ENCODE measurements around the gene EPN2.

EPN2 gene

DNA sequence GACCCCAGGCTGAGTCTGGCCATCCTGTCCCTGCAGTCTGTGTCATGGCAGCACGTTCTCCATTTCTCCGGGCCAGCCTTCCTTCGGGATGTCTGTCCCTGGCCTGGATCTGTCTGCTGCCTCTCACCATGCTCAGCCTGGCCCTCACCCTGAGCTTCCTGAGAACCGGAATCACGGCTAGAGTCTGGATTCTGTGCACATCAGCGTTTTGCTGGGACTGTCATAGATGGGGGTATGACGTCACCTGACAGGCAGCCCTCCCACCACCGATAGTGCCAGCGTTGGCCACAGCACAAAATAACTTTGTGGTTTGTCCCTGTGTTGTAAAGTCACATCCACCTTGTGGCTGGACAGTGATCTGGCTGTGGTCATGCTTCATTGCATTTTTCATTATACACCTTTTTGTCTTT is 66.2 kb downstream of the EPN2 start:
- no peak overlapping the region for H3K9ac ChIP-seq (ENCODE audit: low read length)
- H3K27ac ChIP-seq (ENCODE audit: low read depth, low read length), result no peak overlapping the region
- H3K4me3 ChIP-seq (ENCODE audit: low read length), result no peak overlapping the region
- H3K36me3 ChIP-seq (ENCODE audit: control insufficient read depth, insufficient read depth, low read length), result no peaks in the 10 kb centered on the region
- H3K4me1 ChIP-seq (ENCODE audit: control insufficient read depth, insufficient read depth, low read length), result no peaks in the 10 kb centered on the region
- no peaks in the 10 kb centered on the region for H3K27me3 ChIP-seq (ENCODE audit: control insufficient read depth, insufficient read depth, low read length)

DNA sequence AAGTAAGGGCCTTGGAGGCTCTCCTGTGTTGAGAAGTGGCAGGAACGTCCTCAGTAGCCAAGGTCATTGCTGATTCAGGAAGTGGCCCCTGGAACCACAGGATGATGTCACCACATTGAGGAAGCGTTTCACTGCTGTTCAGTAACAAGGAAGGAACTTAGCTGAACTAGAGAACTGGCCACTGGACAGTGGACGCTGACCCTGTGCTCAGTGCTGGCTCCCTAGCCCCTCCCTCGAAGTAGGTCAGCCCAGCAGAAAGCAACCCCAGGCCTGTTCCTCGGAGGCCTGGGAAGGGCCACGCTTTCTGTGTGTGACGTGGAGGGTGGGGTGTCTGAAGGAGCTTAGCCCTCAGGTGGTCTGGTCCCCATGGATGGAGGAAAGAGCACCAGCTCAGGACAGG is 67.0 kb downstream of the EPN2 start:
- Histone ChIP-seq H3K9ac (ENCODE audit: low read length) (peak overlapping the region; percentile 10), H3K4me1 (ENCODE audit: control insufficient read depth, insufficient read depth, low read length) (no peaks in the 10 kb centered on the region), H3K27ac (ENCODE audit: low read depth, low read length) (no peak overlapping the region)

DNA sequence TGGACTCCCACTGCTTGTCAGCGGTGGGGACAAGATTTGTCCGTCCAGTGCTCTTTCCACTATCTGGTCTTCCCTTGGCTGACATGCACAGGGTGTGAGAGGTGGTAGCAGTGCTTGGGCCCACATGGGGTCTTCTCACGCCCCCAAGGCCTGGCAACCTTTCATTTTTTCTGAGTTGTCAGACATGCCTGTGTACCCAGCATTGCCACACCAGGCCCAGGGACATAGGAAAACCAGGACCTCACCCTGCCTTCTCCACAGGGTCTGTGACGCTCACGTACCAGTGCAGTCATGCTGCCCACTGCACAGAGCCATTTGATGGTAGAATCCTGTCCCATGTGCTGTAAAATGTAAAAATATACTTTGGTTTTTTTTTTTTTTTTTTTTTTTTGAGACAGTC is 67.6 kb downstream of the EPN2 start:
- H3K4me1 ChIP-seq (ENCODE audit: control insufficient read depth, insufficient read depth, low read length), result no peaks in the 10 kb centered on the region
- H3K4me3 ChIP-seq (ENCODE audit: low read length), result no peak overlapping the region
- no peak overlapping the region for H3K9ac ChIP-seq (ENCODE audit: low read length)
- no peaks in the 10 kb centered on the region for H3K27me3 ChIP-seq (ENCODE audit: control insufficient read depth, insufficient read depth, low read length)
- H3K27ac ChIP-seq (ENCODE audit: low read depth, low read length), result no peak overlapping the region
- no peaks in the 10 kb centered on the region for H3K36me3 ChIP-seq (ENCODE audit: control insufficient read depth, insufficient read depth, low read length)

More for the DNA sequence above, 67.0 kb downstream of the EPN2 start:
- H3K4me3 ChIP-seq (ENCODE audit: low read length), result no peak overlapping the region
- H3K27me3 ChIP-seq (ENCODE audit: control insufficient read depth, insufficient read depth, low read length), result no peaks in the 10 kb centered on the region
- H3K36me3 ChIP-seq (ENCODE audit: control insufficient read depth, insufficient read depth, low read length), result no peaks in the 10 kb centered on the region

DNA sequence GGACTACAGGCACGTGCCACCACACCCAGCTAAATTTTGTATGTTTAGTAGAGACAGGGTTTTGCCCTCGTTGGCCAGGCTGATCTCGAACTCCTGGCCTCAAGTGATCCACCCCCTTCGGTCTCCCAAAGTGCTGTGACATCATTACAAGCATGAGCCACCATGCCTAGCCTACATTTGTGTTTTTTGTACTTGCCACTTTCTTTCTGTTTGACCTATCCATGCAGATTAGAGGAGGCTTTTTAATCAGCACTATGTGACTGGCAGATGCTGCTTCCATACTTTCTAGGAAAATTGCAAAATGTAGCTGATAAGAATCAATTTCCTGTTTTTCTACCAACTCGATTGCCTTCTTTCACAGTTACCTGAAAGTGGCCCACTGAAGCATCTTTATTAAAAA is 68.1 kb downstream of the EPN2 start:
- Histone ChIP-seq H3K27me3 (ENCODE audit: control insufficient read depth, insufficient read depth, low read length) (no peaks in the 10 kb centered on the region), H3K9ac (ENCODE audit: low read length) (no peak overlapping the region), H3K27ac (ENCODE audit: low read depth, low read length) (no peak overlapping the region), H3K4me3 (ENCODE audit: low read length) (no peak overlapping the region), H3K4me1 (ENCODE audit: control insufficient read depth, insufficient read depth, low read length) (no peaks in the 10 kb centered on the region), H3K36me3 (ENCODE audit: control insufficient read depth, insufficient read depth, low read length) (no peaks in the 10 kb centered on the region)

DNA sequence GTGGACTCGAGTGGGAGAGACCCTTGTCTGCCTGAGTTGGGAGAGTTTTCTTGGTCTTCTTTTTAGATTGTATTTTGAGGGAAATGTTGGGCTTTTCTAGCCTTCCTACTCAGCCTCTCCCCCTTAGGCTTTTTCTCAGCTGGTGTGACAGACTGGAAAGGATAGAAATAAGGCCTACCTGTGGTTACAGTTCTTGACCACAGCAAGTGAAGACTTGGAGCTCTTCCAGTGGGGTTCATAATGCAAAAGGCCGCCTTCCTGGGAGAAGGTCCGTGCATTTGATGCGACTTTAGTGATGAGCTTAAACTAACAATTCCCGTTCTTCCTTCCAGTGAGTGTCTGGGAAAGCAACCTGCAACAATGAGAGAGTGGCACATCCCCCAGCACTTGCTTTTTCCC is 68.6 kb downstream of the EPN2 start:
- H3K9ac ChIP-seq (ENCODE audit: low read length), result no peak overlapping the region
- H3K27me3 ChIP-seq (ENCODE audit: control insufficient read depth, insufficient read depth, low read length), result no peaks in the 10 kb centered on the region
- no peak overlapping the region for H3K4me3 ChIP-seq (ENCODE audit: low read length)
- no peaks in the 10 kb centered on the region for H3K36me3 ChIP-seq (ENCODE audit: control insufficient read depth, insufficient read depth, low read length)
- H3K27ac ChIP-seq (ENCODE audit: low read depth, low read length), result no peak overlapping the region
- no peaks in the 10 kb centered on the region for H3K4me1 ChIP-seq (ENCODE audit: control insufficient read depth, insufficient read depth, low read length)

DNA sequence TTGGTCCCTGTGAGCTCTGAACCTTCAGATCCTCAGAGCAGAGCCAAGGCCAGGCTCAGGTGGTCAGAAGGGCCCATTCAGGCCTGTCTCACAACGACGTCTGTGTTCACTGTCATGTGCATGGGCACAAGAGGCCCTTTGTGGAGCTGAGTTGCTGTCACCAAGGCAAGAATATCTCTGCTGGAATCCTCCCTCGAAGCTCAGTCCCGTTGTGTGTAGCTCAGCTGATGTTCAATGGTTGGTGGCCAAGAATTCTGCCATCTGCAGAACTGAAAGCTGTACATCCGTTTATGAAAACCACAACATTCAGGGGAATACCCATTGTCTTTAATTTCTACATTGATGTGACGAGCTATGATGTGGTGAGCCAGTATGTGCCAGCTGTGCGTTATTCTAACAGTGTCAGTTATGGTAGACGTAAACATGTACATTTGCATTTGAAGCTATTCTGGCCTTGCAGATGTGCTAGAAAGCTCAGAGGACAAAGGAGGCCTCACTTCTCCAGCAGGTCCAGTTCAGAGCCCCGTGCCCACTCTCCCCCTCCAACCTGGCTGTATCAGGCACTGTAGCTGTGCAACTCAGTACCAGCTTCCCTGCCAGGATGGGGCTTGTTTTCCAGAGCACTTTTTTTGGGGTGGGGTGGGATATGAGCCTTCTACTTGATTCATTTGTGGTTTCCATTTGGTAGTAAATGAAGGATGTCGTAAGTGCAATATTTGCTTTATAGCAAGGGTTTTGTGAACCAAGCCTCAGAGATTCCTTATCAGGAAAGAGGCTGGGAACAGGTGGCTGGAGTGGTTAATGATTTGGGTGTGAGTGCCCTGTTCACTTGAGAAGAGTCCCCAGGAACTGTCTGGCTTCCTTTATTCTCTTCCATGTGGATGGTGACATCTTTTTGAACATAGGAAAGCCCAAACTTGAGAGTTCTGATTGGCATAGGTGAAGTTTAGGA is 69.3 kb downstream of the EPN2 start:
- Histone ChIP-seq H3K36me3 (ENCODE audit: control insufficient read depth, insufficient read depth, low read length) (no peaks in the 10 kb centered on the region), H3K27me3 (ENCODE audit: control insufficient read depth, insufficient read depth, low read length) (no peaks in the 10 kb centered on the region), H3K4me1 (ENCODE audit: control insufficient read depth, insufficient read depth, low read length) (no peaks in the 10 kb centered on the region), H3K4me3 (ENCODE audit: low read length) (no peak overlapping the region), H3K27ac (ENCODE audit: low read depth, low read length) (no peak overlapping the region), H3K9ac (ENCODE audit: low read length) (no peak overlapping the region)

DNA sequence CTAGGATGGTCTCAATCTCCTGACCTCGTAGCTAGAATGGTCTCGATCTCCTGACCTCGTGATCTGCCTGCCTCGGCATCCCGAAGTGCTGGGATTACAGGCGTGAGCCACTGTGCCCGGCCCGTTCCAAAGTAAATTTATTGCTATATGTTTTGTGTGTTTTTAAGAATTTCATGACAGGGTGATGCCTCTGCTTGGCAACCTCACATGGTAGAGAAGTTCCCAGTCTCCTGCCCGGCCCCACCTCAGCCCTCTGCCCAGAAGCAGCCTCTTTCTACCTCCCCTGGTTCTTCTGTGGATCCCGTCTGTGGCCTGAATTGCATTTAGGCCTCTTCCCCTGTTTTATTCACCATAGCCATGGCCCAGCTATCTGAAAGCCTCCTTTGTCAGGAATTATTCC is 70.4 kb downstream of the EPN2 start:
- no peak overlapping the region for H3K27ac ChIP-seq (ENCODE audit: low read depth, low read length)
- H3K27me3 ChIP-seq (ENCODE audit: control insufficient read depth, insufficient read depth, low read length), result no peaks in the 10 kb centered on the region
- no peak overlapping the region for H3K9ac ChIP-seq (ENCODE audit: low read length)

DNA sequence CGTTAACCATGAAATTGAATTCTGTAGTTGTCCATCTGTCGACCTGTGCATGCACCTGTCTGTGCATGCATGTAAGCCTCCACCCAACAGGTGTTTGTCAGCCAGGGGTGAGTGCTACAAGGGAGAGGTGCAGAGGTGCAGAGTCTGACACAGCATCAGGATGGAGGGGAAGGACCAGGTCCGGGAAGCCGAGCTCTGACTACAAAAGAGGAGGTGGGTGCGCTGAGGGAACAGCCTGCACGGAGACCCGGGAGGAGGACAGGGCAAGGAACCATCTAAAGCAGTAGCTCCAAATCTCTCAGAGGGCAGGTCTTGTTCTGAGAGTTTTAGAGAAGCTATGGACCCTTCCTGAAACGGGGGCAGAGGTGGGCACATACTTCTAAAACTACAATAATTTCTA is 71.2 kb downstream of the EPN2 start:
- no peaks in the 10 kb centered on the region for H3K27me3 ChIP-seq (ENCODE audit: control insufficient read depth, insufficient read depth, low read length)
- no peak overlapping the region for H3K9ac ChIP-seq (ENCODE audit: low read length)
- no peak overlapping the region for H3K4me3 ChIP-seq (ENCODE audit: low read length)
- no peaks in the 10 kb centered on the region for H3K4me1 ChIP-seq (ENCODE audit: control insufficient read depth, insufficient read depth, low read length)
- peaks cover 14% of the 10 kb centered on the region for H3K36me3 ChIP-seq (ENCODE audit: control insufficient read depth, insufficient read depth, low read length)
- no peak overlapping the region for H3K27ac ChIP-seq (ENCODE audit: low read depth, low read length)

More for the DNA sequence above, 70.4 kb downstream of the EPN2 start:
- H3K4me1 ChIP-seq (ENCODE audit: control insufficient read depth, insufficient read depth, low read length), result no peaks in the 10 kb centered on the region
- no peak overlapping the region for H3K4me3 ChIP-seq (ENCODE audit: low read length)
- H3K36me3 ChIP-seq (ENCODE audit: control insufficient read depth, insufficient read depth, low read length), result peaks cover 7% of the 10 kb centered on the region

DNA sequence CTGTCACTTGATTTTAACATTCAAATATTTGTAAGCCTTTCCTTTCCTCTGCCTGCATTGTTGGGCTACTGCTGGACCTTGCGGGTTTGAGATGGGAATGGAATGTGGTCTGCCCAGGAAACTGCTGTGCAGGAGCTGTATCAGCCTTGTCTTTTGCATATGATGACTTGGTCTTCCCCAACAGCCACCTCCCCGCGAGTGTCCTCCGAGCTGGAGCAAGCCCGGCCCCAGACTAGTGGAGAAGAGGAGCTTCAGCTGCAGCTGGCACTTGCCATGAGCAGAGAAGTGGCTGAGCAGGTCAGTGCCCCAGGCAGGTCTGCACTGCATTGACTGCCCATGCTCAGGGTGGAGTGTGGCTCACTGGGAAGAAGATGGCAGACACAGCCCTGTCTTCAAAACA is 72.5 kb downstream of the EPN2 start:
- Histone ChIP-seq H3K4me3 (ENCODE audit: low read length) (no peak overlapping the region), H3K9ac (ENCODE audit: low read length) (no peak overlapping the region), H3K27ac (ENCODE audit: low read depth, low read length) (no peak overlapping the region), H3K27me3 (ENCODE audit: control insufficient read depth, insufficient read depth, low read length) (no peaks in the 10 kb centered on the region), H3K4me1 (ENCODE audit: control insufficient read depth, insufficient read depth, low read length) (no peaks in the 10 kb centered on the region), H3K36me3 (ENCODE audit: control insufficient read depth, insufficient read depth, low read length) (peaks cover 15% of the 10 kb centered on the region)

DNA sequence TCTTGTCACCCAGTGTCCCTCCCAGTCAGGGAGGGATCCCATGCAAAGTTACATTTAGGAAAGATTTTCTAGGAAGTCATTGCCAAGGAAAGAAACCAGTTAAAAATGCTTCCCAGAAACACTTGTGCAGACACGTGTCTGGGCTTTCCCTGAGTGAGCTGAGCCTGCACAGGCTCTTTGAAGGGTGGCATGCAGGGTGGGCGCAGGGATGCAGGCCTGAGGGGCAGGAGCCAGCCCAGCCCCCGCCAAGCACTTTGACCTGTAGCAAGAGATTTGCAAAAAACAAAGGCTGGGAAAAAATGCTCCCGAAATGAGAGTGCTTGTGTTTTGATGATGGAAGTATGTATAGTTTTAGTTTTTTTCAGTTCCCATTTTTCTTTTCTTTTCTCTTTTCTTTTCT is 73.0 kb downstream of the EPN2 start:
- no peak overlapping the region for H3K9ac ChIP-seq (ENCODE audit: low read length)
- H3K36me3 ChIP-seq (ENCODE audit: control insufficient read depth, insufficient read depth, low read length), result peaks cover 17% of the 10 kb centered on the region
- H3K4me3 ChIP-seq (ENCODE audit: low read length), result no peak overlapping the region

DNA sequence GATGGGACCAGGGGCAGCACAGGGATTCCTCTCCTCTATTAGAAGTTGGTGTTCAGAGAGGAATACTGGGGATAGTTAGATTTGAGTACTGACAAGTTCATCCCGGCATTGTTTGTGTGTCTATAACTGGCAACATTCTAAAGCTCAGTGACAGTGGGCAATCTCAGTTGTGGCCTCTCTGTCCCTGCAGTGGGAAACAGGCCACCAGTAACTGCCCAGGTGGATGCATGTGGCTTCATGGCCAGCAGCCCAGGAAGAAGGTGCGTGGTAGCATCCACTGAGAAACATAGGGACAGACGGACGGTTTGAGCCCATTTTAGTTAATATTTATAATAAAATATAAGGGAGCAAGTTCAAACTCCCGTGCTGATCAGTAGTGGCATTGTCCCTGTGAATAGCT is 73.8 kb downstream of the EPN2 start:
- Histone ChIP-seq H3K36me3 (ENCODE audit: control insufficient read depth, insufficient read depth, low read length) (peaks cover 17% of the 10 kb centered on the region), H3K4me1 (ENCODE audit: control insufficient read depth, insufficient read depth, low read length) (no peaks in the 10 kb centered on the region), H3K27ac (ENCODE audit: low read depth, low read length) (no peak overlapping the region), H3K4me3 (ENCODE audit: low read length) (no peak overlapping the region), H3K9ac (ENCODE audit: low read length) (no peak overlapping the region), H3K27me3 (ENCODE audit: control insufficient read depth, insufficient read depth, low read length) (no peaks in the 10 kb centered on the region)

More for the DNA sequence above, 73.0 kb downstream of the EPN2 start:
- no peak overlapping the region for H3K27ac ChIP-seq (ENCODE audit: low read depth, low read length)
- no peaks in the 10 kb centered on the region for H3K27me3 ChIP-seq (ENCODE audit: control insufficient read depth, insufficient read depth, low read length)
- no peaks in the 10 kb centered on the region for H3K4me1 ChIP-seq (ENCODE audit: control insufficient read depth, insufficient read depth, low read length)

DNA sequence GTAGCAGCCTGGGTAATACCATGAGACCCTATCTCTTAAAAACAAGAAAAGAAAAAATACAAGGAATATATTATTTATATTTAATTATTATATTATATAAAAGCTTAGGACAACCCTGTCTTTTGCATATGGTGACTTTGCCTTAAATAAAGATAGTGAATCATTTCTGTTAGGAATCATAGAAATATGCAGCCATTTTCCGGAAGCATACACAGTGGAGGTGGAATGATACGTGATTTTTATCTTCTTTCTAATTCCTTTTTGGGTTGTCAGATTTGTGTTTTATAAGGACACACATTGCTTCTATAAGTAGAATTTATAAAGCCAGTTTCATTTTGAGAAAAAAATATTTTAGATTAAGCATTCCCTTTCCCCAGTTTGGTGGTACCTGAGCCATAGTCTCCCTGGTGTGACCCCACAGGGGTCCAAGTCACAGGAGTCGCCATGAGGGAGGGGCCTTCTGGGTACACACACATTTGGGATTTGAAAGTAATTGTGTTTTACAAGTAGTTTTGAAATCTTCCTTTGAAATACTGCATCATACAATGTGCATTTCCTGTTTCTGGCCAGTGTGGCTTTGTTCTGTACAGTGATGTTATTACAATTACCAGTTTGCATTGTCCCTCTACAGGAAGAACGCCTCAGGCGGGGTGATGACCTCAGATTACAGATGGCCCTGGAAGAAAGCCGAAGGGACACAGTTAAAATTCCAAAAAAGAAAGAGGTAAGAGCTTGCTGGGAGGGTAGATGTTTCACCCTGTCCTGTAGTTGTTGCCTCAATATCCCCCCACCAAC is 74.5 kb downstream of the EPN2 start:
- H3K9ac ChIP-seq (ENCODE audit: low read length), result no peak overlapping the region
- H3K27ac ChIP-seq (ENCODE audit: low read depth, low read length), result no peak overlapping the region
- no peak overlapping the region for H3K4me3 ChIP-seq (ENCODE audit: low read length)
- no peaks in the 10 kb centered on the region for H3K27me3 ChIP-seq (ENCODE audit: control insufficient read depth, insufficient read depth, low read length)
- H3K4me1 ChIP-seq (ENCODE audit: control insufficient read depth, insufficient read depth, low read length), result no peaks in the 10 kb centered on the region
- H3K36me3 ChIP-seq (ENCODE audit: control insufficient read depth, insufficient read depth, low read length), result peaks cover 17% of the 10 kb centered on the region

Data from rectal smooth muscle tissue (tissue), 1 donor.